HFFc6 (cell line): ENCODE data around the gene CCDC182. TPM values are rescaled to one million over a fixed set of nuclear protein-coding genes. Genes with fewer than 3 reads are reported as not detected.

Source experiments
- DNase-seq: peaks from one replicate; pipeline ENCODE4 v3.0.0-alpha.2; 2018
- H3K27ac Mint-ChIP-seq: 2 replicates; pipeline ENCODE4 v1.8.0; 2020; ENCODE audit warnings: mild to moderate bottlenecking, mixed read lengths
- H3K27me3 Mint-ChIP-seq: 2 replicates; pipeline ENCODE4 v1.8.0; 2021; ENCODE audit warnings: mild to moderate bottlenecking, moderate library complexity, mixed read lengths; ENCODE audit not compliant: insufficient read depth
- H3K36me3 Mint-ChIP-seq: 2 replicates; pipeline ENCODE4 v1.8.0; 2021; ENCODE audit warnings: low read depth, mixed read lengths
- H3K4me1 Mint-ChIP-seq: 2 replicates; pipeline ENCODE4 v1.8.0; 2020; ENCODE audit warnings: low read depth, mixed read lengths
- H3K4me3 Mint-ChIP-seq: 2 replicates; pipeline ENCODE4 v1.8.0; 2020; ENCODE audit warnings: mild to moderate bottlenecking, moderate library complexity, mixed read lengths
- H3K9me3 Mint-ChIP-seq: 2 replicates; pipeline ENCODE4 v1.8.0; 2020; ENCODE audit warnings: mild to moderate bottlenecking, mixed read lengths
- total RNA-seq, 6 experiments: library from RNA; stranded (reverse); fragmentation: NEBNext Ultra II Directional; extraction: Animal tissue kit (Norgen Biotek cat#: 25700); gene quantifications; 2 replicates in 1 of 6; 3 replicates in 5 of 6; pipeline ENCODE4 v1.2.3, GENCODE V29; 2021
- TF ChIP-seq, protein P1 (sequence below): fragments of 200-600 bp; sonication (generic); IDR thresholded peaks from 2 replicates; pipeline ENCODE4 v1.5.0; 2021; ENCODE audit warnings: antibody characterized with exemption, mild to moderate bottlenecking

Gene CCDC182
- total RNA-seq, 6 experiments from 2014 or later, result not detected

DNA sequence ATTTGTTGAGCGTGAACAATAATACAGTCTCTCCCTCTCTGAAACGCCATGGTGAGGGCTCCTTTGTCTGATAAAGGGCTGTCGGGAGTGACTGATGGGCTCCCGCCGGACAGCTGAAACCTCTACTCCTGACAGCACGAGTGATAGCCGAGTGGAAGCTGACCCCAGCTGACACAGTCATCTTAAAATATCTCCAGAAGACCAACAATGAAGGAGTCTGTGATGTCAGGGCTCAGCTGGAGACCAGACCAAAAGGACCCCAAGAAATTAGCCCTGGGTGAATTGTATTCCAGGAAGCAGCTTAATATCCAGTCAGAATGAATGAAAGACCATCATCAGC lies 22.4 kb downstream of the CCDC182 start:
- Mint-ChIP-seq H3K9me3 (no peaks in the 10 kb centered on the region), H3K27ac (no peak overlapping the region), H3K27me3 (peaks cover 49% of the 10 kb centered on the region), H3K4me1 (no peaks in the 10 kb centered on the region), H3K36me3 (no peaks in the 10 kb centered on the region), H3K4me3 (no peak overlapping the region)
- TF ChIP-seq, protein P1, sequence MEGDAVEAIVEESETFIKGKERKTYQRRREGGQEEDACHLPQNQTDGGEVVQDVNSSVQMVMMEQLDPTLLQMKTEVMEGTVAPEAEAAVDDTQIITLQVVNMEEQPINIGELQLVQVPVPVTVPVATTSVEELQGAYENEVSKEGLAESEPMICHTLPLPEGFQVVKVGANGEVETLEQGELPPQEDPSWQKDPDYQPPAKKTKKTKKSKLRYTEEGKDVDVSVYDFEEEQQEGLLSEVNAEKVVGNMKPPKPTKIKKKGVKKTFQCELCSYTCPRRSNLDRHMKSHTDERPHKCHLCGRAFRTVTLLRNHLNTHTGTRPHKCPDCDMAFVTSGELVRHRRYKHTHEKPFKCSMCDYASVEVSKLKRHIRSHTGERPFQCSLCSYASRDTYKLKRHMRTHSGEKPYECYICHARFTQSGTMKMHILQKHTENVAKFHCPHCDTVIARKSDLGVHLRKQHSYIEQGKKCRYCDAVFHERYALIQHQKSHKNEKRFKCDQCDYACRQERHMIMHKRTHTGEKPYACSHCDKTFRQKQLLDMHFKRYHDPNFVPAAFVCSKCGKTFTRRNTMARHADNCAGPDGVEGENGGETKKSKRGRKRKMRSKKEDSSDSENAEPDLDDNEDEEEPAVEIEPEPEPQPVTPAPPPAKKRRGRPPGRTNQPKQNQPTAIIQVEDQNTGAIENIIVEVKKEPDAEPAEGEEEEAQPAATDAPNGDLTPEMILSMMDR, result no peak
- no peak for DNase-seq

DNA sequence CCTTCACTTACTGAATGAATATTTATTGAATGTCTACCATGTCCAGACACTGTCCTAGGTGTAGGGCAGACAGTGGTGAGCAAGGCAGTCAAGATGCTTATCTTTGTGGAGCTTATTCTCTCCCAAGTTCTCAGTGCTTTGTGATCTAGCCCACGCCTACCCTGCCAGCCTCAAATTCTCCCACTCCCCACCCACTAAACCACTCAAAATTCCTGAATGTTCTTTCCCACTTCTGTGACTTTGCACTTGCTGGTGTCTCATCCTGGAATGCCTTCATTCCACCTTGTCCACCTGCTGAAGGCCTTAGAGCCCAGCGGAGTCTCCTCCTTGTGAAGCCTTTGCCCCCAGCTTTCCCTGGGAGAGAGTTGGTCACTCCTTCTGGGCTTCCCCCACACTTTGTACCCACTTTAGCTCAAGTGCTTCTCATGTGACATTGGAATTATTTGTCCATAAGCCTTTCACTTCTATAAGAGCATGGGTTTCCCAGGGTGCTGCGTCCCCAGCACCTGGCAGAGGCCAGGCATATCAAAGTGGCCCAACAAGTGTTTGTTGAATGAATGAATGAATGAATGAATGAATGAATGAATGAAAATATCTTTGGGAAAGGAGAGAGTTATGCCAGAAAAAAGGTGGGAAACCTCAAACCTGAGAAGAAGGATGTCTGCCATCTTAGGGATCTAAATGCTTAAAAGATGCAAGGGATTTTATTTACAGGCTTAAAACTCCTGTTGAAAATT lies 23.0 kb downstream of the CCDC182 start:
- Mint-ChIP-seq H3K36me3 (no peaks in the 10 kb centered on the region), H3K27me3 (peaks cover 54% of the 10 kb centered on the region), H3K9me3 (no peaks in the 10 kb centered on the region), H3K4me1 (no peaks in the 10 kb centered on the region), H3K4me3 (no peak overlapping the region), H3K27ac (no peak overlapping the region)
- TF ChIP-seq, protein P1, result no peak
- DNase-seq, result no peak

DNA sequence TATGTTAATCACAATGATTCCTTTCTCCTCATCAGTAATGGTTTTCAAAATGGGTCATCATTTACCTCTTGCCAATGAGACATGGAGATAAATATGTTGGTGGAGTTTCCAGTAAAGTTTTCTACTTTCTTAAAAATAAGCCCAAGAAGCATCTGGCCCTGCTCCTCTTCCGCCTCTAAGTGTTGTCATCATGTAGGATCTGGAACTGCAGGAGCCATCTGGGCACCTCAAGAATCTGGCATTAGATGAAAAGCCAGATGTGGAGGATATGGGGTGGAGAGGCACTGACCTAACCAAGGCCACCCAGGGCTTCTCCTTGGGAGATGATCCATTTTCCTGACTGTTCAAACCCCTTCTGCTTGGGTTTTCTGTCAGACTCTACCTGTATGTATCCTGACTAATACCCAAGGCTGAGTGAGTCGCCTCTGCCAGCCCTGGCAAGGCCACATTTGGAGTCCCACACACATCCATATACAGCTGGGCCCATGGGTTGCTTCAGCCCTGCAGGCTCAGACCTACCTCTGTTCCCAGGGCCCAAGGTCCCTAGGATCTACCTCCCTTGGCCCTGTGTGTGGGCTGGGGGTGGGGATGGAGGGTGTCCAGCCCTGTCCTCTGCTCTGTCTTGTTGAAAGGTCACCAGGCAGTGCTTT lies 24.6 kb downstream of the CCDC182 start:
- TF ChIP-seq, protein P1, result no peak
- DNase-seq, result no peak
- Mint-ChIP-seq H3K4me3 (no peak overlapping the region), H3K36me3 (no peaks in the 10 kb centered on the region), H3K4me1 (no peaks in the 10 kb centered on the region), H3K27ac (no peak overlapping the region), H3K27me3 (peaks cover 57% of the 10 kb centered on the region), H3K9me3 (no peaks in the 10 kb centered on the region)

DNA sequence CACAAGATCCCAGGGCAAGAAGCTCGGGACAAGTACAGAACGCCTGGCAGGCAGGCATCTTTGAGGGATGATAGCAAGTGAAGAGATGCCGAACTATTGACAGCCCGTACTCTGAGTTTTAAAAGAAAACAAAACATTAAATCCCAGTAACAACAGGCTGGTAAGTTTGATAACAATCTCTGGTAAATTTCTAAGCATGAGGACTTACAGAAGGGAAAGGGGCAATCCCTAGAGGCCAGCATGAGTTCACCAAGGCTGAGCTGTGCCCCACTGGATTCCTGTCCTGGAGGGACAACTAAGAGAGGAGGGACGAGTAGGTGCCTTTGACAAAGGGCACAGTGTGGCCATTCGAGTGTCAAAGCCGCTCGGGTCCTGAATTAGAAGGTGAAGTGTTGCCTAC lies 26.2 kb downstream of the CCDC182 start:
- peaks cover 62% of the 10 kb centered on the region for H3K27me3 Mint-ChIP-seq
- H3K36me3 Mint-ChIP-seq, result no peaks in the 10 kb centered on the region
- no peak for DNase-seq
- H3K27ac Mint-ChIP-seq, result no peak overlapping the region
- TF ChIP-seq, protein P1, result no peak
- H3K4me3 Mint-ChIP-seq, result no peak overlapping the region
- no peaks in the 10 kb centered on the region for H3K4me1 Mint-ChIP-seq
- H3K9me3 Mint-ChIP-seq, result no peaks in the 10 kb centered on the region

DNA sequence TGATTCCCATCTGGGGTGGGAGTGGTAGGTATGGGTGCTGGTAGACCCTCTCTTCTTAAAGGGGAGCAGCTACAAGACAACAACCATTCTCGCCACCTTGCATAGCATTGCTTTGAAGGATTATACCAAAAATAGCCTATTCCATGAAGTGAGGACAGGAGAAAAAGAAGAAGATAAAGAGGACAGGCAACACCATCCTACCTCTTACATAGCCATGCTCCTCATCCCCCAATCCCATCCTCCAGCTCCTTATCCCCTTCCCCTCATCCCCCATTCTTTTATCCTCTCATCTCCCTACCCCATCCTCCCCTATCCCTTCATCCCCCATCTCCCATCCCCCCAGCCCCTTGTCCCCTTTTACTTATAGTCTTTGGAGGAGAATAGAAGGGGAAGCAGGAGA lies 29.1 kb downstream of the CCDC182 start:
- Mint-ChIP-seq H3K4me3 (no peak overlapping the region), H3K27me3 (peaks cover 50% of the 10 kb centered on the region), H3K27ac (no peak overlapping the region), H3K36me3 (no peaks in the 10 kb centered on the region), H3K9me3 (no peaks in the 10 kb centered on the region), H3K4me1 (no peaks in the 10 kb centered on the region)
- TF ChIP-seq, protein P1, result no peak
- DNase-seq, result no peak
